Activated naive CD8-positive, alpha-beta T cell treated with anti-CD3 and anti-CD28 coated beads, Interleukin-2, amount 50 U/mL, for 16 hours (primary cell): ENCODE measurements around the gene TXLNG.
"Not testable (repeated sequence)": the region's sequence is repeated elsewhere in the genome, so short reads cannot be mapped to it uniquely, and the experiment has no call there.

ENCODE experiments used
- DNase-seq: peaks from one replicate; pipeline ENCODE4 v3.0.0-alpha.2; 2020; ENCODE audit warnings: low read depth, low spot score

TXLNG gene

GRCh38 chrX:16786139-16786790 is at the start of gene TXLNG:
Gene TXLNG (plus strand): TSS chrX:16786466. CDS start chrX:16786488, 22 bp downstream.
- DNase-seq = peak; percentile 88

GRCh38 chrX:16737024-16737423 is 49.2 kb upstream of the TXLNG start:
- no peak for DNase-seq

- DNase-seq = no peak
Observed at GRCh38 chrX:16739574-16739973, 46.7 kb upstream of the TXLNG start.

- no peak for DNase-seq
Observed at GRCh38 chrX:16743604-16744325, 42.5 kb upstream of the TXLNG start.

- no peak for DNase-seq
Observed at GRCh38 chrX:16745102-16745501, 41.2 kb upstream of the TXLNG start.

GRCh38 chrX:16745659-16746058 is 40.6 kb upstream of the TXLNG start:
- DNase-seq = no peak

GRCh38 chrX:16748425-16748824 is 37.8 kb upstream of the TXLNG start:
- no peak for DNase-seq

GRCh38 chrX:16750136-16750535 is 36.1 kb upstream of the TXLNG start:
- DNase-seq = no peak

GRCh38 chrX:16754019-16754418 is 32.2 kb upstream of the TXLNG start:
- DNase-seq = no peak

- DNase-seq = no peak
Observed at GRCh38 chrX:16756724-16757123, 29.5 kb upstream of the TXLNG start.

- not testable (repeated sequence) for DNase-seq
Observed at GRCh38 chrX:16761500-16761899, 24.8 kb upstream of the TXLNG start.

- no peak for DNase-seq
Observed at GRCh38 chrX:16762579-16762978, 23.7 kb upstream of the TXLNG start.

GRCh38 chrX:16765594-16765993 is 20.7 kb upstream of the TXLNG start:
- no peak for DNase-seq

- DNase-seq = no peak
Observed at GRCh38 chrX:16770970-16771482, 15.2 kb upstream of the TXLNG start.

- no peak for DNase-seq
Observed at GRCh38 chrX:16771483-16772398, 14.5 kb upstream of the TXLNG start.

- no peak for DNase-seq
Observed at GRCh38 chrX:16772460-16772859, 13.8 kb upstream of the TXLNG start.

- DNase-seq = no peak
Observed at GRCh38 chrX:16774746-16775145, 11.5 kb upstream of the TXLNG start.

GRCh38 chrX:16778545-16778944 is 7.7 kb upstream of the TXLNG start:
- DNase-seq = no peak

GRCh38 chrX:16778993-16779392 is 7.3 kb upstream of the TXLNG start:
- DNase-seq = no peak

- DNase-seq = not testable (repeated sequence)
Observed at GRCh38 chrX:16779815-16780214, 6.5 kb upstream of the TXLNG start.

GRCh38 chrX:16783452-16783851 is 2.8 kb upstream of the TXLNG start:
- DNase-seq = no peak

- DNase-seq = not testable (repeated sequence)
Observed at GRCh38 chrX:16784440-16784839, 1.8 kb upstream of the TXLNG start.
